Coronary artery (tissue), 2 donors: ENCODE results near the gene SERGEF.

Source experiments
- DNase-seq: peaks from one replicate; pipeline ENCODE4 v3.0.0-alpha.2; 2017; ENCODE audit warnings: low spot score
- H3K27ac ChIP-seq, 2 donors: fragments of 200-600 bp; sonication (generic); one replicate each; pipeline ENCODE4 v1.5.1; 2016 to 2019
- H3K4me3 ChIP-seq: fragments of 200-600 bp; sonication (generic); 2 replicates; pipeline ENCODE4 v1.5.1; 2016; ENCODE audit warnings: mild to moderate bottlenecking, moderate library complexity
- TF ChIP-seq, protein P1 (sequence below): fragments of 200-600 bp; sonication (generic); IDR thresholded peaks from one replicate; pipeline ENCODE4 v1.5.1; 2019; ENCODE audit warnings: antibody characterized with exemption

Gene SERGEF

DNA sequence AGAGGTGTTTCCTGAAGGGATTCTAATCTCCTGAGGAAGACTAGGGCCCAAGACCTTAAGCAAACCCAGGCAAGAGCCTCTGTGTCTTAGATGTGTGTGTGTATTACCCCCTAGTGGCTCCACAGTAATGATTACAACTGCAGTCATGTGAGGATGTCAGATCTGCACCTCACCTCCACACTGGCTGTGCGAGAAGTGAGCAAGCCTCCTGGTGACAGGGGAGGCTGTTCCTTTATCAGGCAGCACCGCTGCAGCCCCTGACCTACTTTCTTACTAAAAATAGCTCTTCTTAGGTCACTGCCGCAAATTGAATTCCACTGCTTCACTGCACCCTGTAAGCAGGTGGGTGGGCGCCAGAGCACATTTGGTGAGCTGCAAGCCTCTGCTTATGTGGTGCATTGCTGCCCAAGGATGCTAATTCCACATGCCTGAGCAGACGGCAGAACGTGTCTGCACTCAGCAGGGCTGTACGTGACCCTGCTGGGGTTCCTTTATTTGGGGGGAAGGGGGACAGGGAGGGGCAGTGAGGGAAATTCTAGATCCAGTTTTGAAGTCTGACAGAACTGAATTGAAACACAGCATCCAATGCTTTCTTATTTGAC, 165.9 kb downstream of the SERGEF start:
- DNase-seq: no peak
- TF ChIP-seq, protein P1, sequence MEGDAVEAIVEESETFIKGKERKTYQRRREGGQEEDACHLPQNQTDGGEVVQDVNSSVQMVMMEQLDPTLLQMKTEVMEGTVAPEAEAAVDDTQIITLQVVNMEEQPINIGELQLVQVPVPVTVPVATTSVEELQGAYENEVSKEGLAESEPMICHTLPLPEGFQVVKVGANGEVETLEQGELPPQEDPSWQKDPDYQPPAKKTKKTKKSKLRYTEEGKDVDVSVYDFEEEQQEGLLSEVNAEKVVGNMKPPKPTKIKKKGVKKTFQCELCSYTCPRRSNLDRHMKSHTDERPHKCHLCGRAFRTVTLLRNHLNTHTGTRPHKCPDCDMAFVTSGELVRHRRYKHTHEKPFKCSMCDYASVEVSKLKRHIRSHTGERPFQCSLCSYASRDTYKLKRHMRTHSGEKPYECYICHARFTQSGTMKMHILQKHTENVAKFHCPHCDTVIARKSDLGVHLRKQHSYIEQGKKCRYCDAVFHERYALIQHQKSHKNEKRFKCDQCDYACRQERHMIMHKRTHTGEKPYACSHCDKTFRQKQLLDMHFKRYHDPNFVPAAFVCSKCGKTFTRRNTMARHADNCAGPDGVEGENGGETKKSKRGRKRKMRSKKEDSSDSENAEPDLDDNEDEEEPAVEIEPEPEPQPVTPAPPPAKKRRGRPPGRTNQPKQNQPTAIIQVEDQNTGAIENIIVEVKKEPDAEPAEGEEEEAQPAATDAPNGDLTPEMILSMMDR: no peak
- Histone ChIP-seq H3K4me3 (no peak overlapping the region), H3K27ac (no peak overlapping the region)

DNA sequence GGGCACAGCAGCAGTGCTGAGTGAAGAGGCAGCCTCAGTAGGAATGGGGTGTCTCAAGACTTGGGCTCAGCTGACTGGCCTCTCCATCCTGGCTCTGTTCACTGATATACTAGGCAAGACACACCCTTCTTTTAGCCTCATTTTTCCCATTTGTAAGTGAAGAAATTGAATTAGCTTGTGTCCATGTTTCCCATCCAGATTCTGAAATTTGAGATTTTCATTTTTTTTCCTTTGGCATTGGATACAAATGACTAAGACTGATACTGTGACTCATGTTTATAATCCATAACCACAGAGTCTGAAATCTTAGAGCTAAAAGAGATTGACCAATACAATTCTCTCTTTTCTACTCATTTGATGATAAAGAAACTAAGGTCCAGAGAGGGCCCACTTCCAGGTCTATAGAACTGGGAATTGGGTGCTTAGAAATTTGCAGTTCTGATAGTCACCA, 167.4 kb downstream of the SERGEF start:
- DNase-seq: no peak
- Histone ChIP-seq H3K27ac (no peak overlapping the region), H3K4me3 (no peak overlapping the region)
- TF ChIP-seq, protein P1: no peak

DNA sequence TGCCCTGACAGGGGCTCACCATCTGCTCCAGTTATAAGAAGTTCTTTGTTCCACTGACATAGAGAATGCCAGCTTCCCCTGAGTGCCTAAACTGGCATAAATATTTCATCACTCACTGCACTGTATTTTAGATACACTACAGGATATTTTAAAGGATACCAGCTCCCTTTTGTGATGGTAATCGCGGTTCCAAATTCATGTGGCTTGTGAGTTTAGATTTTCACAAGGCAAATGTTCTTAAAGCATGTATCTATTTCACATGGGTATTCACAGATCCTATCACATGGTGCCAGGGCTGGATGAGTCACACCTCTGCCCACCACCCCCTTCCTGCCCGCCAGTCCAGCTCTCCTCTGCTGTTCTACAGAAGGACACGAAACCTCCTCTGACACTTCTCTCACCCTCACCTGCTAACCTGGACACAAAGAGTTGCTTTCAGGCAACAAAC, 172.7 kb downstream of the SERGEF start:
- H3K27ac ChIP-seq: no peak overlapping the region
- TF ChIP-seq, protein P1: no peak
- H3K4me3 ChIP-seq: no peak overlapping the region
- DNase-seq: no peak

DNA sequence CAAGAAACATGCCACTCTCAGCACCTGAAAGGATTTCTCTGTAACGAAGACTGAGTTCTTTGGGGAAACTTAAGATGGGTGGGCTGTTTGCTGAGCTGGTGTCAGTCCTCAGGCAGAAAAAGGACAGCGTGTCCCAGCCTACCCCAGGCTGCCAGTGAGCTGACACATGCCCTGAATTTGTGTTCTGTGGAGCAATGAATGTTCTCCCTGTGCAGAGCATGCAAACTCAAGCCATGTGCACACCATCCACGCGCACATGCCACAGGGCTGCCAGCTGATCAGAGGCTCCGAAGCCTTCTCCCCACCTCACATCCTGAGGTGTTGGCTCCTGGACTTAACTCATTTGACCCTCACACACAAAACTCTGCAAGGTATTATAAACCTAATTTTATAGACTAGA, 173.4 kb downstream of the SERGEF start:
- no peak for DNase-seq
- Histone ChIP-seq H3K27ac (no peak overlapping the region), H3K4me3 (no peak overlapping the region)
- TF ChIP-seq, protein P1: no peak

DNA sequence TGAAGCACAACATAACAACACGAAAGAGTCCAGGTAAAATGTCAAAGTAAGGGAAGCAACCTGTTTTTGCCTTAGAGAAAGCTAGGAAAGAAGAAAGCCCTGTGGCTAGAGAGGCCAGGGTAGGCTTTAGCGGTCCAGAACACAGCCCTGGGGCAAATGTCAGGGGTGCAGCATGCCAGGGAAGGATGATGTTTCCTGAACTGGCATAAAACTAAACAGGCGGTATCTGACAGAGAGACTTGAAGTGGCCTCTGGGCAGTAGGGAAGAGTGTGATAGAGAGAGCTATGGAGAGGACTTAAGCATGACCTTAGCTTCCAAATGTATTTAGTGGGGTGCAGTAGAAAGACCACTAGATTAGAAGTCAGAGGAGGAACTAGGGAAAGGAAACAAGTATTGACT, 174.7 kb downstream of the SERGEF start:
- TF ChIP-seq, protein P1: no peak
- no peak overlapping the region for H3K27ac ChIP-seq
- H3K4me3 ChIP-seq: no peak overlapping the region
- no peak for DNase-seq

DNA sequence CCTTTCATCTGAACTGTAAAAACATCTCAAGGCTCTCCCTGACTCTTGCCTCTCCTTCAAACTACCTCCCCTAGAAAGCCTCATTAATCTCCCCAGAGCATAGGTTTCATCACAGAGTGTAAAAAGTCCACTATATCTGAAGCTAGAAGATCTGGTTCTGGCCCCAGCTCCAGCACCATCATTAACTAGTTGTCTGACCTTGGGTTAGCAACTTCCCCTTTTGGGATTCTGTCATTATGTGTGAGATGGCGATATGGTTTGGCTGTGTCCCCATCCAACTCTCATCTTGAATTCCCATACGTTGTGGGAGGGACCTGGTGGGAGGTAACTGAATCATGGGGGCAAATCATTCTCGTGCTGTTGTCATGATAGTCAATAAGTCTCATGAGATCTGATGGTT, 181.0 kb downstream of the SERGEF start:
- Histone ChIP-seq H3K27ac (no peak overlapping the region), H3K4me3 (no peak overlapping the region)
- TF ChIP-seq, protein P1: no peak
- no peak for DNase-seq

DNA sequence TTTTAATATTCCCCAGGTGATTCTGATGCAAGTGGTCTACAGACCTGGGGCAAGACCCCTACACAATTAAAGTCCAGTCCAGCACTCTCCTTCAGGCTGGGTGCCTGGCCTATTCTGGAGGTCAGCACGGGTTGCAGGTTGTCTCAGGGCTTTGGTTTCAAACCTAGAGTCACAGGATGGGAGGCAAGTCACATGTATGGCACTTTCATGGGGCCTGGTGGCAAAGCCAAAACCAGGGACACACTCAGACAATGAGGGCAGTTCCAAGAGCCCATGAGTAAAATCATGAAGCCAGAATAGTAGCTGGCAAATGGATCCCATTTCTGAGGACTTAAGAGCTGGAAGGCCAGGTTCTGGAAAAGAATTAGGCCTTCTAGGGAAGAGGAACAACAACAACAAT, 181.6 kb downstream of the SERGEF start:
- Histone ChIP-seq H3K27ac (no peak overlapping the region), H3K4me3 (no peak overlapping the region)
- TF ChIP-seq, protein P1: no peak
- DNase-seq: no peak
